ENCODE measurements around the gene OLFM1.

DNA sequence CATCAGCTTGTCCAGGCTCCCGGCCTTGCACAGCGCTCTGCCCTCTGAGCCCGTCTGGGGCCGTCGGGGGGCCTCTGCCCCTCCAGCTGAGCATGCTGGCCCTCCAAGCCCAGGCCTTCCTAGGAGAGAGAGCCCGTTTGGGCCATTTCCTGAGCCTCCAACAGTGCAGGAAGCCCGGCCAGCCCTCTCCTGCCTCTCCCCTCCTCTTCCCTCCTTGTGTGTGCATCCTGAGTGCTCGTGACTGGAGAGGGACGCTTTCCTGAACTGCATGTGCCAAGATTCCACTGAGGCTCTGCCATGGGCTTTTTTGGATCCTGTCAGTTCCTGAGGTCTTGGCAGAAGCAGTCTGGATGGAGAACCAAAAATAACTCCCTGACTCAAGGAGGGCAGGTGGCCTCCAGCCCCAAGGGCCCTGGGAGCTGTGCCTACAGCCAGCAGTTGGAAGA is 15.6 kb downstream of the OLFM1 start:
- TF ChIP-seq, protein P1, sequence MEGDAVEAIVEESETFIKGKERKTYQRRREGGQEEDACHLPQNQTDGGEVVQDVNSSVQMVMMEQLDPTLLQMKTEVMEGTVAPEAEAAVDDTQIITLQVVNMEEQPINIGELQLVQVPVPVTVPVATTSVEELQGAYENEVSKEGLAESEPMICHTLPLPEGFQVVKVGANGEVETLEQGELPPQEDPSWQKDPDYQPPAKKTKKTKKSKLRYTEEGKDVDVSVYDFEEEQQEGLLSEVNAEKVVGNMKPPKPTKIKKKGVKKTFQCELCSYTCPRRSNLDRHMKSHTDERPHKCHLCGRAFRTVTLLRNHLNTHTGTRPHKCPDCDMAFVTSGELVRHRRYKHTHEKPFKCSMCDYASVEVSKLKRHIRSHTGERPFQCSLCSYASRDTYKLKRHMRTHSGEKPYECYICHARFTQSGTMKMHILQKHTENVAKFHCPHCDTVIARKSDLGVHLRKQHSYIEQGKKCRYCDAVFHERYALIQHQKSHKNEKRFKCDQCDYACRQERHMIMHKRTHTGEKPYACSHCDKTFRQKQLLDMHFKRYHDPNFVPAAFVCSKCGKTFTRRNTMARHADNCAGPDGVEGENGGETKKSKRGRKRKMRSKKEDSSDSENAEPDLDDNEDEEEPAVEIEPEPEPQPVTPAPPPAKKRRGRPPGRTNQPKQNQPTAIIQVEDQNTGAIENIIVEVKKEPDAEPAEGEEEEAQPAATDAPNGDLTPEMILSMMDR (IDR thresholded peaks at IDR 0.05): no peak
- TF ChIP-seq POLR2A (IDR thresholded peaks at IDR 0.05): no peak

All from lower leg skin (tissue), 3 donors.